ENCODE data around the gene IMMP2L. TPM values are rescaled to one million over a fixed set of nuclear protein-coding genes. Genes with fewer than 3 reads are reported as not detected.
A peak's percentile ranks its signal among the peaks of the same experiment; 100 is the strongest.

IMMP2L gene
- polyA plus RNA-seq, 1 donor = 21.0 TPM

DNA sequence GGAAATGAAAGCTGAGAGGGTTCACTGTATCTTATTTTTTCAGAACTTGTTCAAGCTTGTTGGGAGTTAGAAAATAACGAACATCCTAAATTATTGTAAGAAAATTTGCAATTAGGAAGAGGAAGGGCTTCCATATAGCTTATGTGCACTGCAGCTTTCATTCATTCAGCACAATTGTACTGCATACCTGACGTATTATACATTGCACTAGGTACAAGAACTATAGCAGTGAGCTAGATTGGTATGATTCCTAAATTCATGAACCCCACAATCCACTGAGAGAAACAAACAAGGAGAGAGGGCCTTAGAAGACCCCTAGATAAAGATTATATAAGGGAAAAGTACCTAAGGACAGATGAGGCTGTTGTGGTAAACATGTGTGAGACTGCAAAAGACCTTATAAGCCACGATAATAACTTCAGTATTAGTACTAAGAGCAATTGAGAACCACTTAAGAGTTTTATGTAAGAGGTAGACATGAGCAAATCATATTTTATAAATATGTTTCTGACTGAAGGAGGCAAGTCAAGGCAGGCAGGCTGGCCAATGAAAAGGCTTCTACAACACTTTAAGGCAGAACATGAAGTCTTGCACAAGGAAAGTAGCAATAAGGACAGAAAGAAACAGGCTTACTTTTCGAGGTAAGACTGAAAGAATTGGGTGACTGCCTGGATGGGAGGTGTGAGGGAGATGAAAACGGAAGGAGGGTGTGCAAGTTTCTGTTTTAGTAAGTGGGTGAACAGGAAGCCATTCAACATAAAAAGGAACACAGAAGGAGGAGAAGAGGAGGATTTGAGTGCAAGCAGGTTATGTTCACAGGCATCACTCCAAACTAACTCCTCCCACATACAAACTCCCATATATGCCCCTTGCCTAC, 549.3 kb downstream of the IMMP2L start:
- Histone ChIP-seq H3K27me3 (ENCODE audit: control insufficient read depth, insufficient read depth, low read length) (no peaks in the 10 kb centered on the region), H3K4me1 (ENCODE audit: control insufficient read depth, insufficient read depth, low read length) (peaks cover 4% of the 10 kb centered on the region), H3K27ac (ENCODE audit: low read length) (no peak overlapping the region), H3K9me3 (ENCODE audit: control insufficient read depth, low read depth, low read length) (no peaks in the 10 kb centered on the region), H3K36me3 (ENCODE audit: control insufficient read depth, insufficient read depth, low read length) (no peaks in the 10 kb centered on the region), H3K4me3 (ENCODE audit: low read length) (no peak overlapping the region)
- DNase-seq = no peak
- 76% methylated on average over 4 of the region's 5 CpGs for WGBS (ENCODE audit: insufficient coverage, low lambda C conversion rate)

DNA sequence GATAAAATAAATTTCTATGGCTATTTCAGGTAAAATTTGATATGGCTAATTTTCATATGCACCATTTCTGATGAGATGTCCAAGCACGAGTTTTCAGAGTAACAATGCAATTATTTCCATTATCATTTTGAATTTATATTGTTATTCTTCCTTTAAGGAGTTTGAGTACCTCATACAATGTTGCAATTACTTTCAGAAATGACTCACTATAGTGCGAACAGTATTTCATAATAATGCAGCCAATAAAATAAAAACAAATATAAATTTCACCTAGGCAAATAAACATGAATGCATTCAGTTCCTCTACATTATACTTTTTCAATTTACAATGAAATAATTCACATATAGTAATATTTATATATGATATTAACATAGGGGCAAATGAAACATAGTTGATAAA, 550.1 kb downstream of the IMMP2L start:
- H3K27ac ChIP-seq (ENCODE audit: low read length) = no peak overlapping the region
- 86% methylated on average over 1 of the region's 2 CpGs for WGBS (ENCODE audit: insufficient coverage, low lambda C conversion rate)
- no peaks in the 10 kb centered on the region for H3K27me3 ChIP-seq (ENCODE audit: control insufficient read depth, insufficient read depth, low read length)
- DNase-seq = no peak
- H3K9me3 ChIP-seq (ENCODE audit: control insufficient read depth, low read depth, low read length) = no peaks in the 10 kb centered on the region
- H3K36me3 ChIP-seq (ENCODE audit: control insufficient read depth, insufficient read depth, low read length) = no peaks in the 10 kb centered on the region
- H3K4me3 ChIP-seq (ENCODE audit: low read length) = no peak overlapping the region
- peaks cover 4% of the 10 kb centered on the region for H3K4me1 ChIP-seq (ENCODE audit: control insufficient read depth, insufficient read depth, low read length)

DNA sequence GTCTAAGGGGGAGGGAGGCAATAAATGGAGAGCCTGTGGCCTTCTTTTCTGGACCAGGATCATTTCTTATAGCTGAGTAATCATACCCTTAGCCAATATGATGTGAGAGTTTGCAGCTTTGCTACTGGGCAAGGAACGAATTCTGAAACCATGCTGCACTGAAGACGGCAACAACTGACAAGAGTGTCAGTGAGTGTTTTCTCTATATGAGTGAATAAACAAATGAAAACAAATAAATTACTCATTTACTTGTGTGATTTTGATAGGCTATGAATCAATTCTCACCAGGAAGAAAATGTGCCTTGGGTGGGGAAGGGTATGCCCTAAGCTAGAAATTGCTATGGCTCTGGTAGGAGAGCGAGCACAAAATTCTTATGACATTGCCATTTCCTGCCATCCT, 550.8 kb downstream of the IMMP2L start:
- Histone ChIP-seq H3K27me3 (ENCODE audit: control insufficient read depth, insufficient read depth, low read length) (no peaks in the 10 kb centered on the region), H3K4me3 (ENCODE audit: low read length) (no peak overlapping the region), H3K36me3 (ENCODE audit: control insufficient read depth, insufficient read depth, low read length) (no peaks in the 10 kb centered on the region), H3K9me3 (ENCODE audit: control insufficient read depth, low read depth, low read length) (no peaks in the 10 kb centered on the region), H3K27ac (ENCODE audit: low read length) (peak overlapping the region; percentile 29), H3K4me1 (ENCODE audit: control insufficient read depth, insufficient read depth, low read length) (peaks cover 4% of the 10 kb centered on the region)
- no CpG with 5 or more reads among the region's 3 CpGs for WGBS (ENCODE audit: insufficient coverage, low lambda C conversion rate)
- no peak for DNase-seq

DNA sequence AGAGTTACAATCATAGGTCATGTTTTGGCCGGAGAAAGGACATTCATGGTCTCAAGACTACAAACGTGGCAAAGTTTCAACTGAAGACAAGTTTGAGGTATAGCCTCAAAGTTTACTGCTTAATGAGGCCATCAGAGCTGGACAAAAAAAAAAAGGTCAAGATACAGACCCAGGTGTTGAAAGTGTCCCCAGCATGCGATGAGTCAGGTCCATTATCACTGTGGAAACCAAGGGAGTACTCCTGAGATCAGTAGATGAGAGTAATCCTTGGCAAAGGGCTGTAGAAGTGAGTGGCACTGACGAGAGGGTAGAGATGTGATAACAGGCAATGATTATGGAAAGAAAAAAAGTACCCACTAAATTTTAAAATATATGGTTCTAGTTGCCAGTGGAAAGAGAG, 551.5 kb downstream of the IMMP2L start:
- no peak overlapping the region for H3K4me3 ChIP-seq (ENCODE audit: low read length)
- no peaks in the 10 kb centered on the region for H3K27me3 ChIP-seq (ENCODE audit: control insufficient read depth, insufficient read depth, low read length)
- H3K4me1 ChIP-seq (ENCODE audit: control insufficient read depth, insufficient read depth, low read length) = peaks cover 4% of the 10 kb centered on the region
- DNase-seq = peak; percentile 56 to 65
- H3K36me3 ChIP-seq (ENCODE audit: control insufficient read depth, insufficient read depth, low read length) = no peaks in the 10 kb centered on the region
- WGBS (ENCODE audit: insufficient coverage, low lambda C conversion rate) = 43% methylated on average over 1 of the region's 4 CpGs
- H3K9me3 ChIP-seq (ENCODE audit: control insufficient read depth, low read depth, low read length) = no peaks in the 10 kb centered on the region
- peak overlapping the region; percentile 29 for H3K27ac ChIP-seq (ENCODE audit: low read length)

DNA sequence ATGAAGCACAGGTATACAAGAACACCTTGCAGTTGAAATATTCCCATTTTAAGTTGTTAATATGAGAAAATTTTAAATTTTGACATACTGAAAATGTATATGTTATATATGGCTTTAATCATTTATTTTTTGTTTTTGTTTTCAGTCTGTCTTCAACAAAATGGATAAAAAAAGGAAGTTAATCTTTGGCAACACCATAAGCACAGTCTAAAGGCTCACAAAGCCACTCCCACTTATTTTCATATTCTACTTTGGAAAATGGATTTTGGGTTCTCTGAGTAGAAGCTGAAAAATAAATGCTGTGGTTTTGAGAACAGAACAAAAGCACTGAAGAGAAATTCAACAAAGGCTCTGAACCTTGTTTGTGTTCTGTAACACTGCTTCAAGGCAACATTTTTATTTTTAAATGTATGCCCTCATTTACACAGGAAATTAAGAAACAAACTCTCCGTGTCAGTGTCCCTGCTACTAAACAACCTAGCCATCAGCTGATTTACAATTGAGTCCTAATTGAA, 552.7 kb downstream of the IMMP2L start:
- peaks cover 6% of the 10 kb centered on the region for H3K4me1 ChIP-seq (ENCODE audit: control insufficient read depth, insufficient read depth, low read length)
- 57% methylated on average over 1 of the region's 1 CpG for WGBS (ENCODE audit: insufficient coverage, low lambda C conversion rate)
- no peak overlapping the region for H3K4me3 ChIP-seq (ENCODE audit: low read length)
- no peaks in the 10 kb centered on the region for H3K36me3 ChIP-seq (ENCODE audit: control insufficient read depth, insufficient read depth, low read length)
- H3K9me3 ChIP-seq (ENCODE audit: control insufficient read depth, low read depth, low read length) = no peaks in the 10 kb centered on the region
- DNase-seq = no peak
- peak overlapping the region; percentile 29 for H3K27ac ChIP-seq (ENCODE audit: low read length)
- H3K27me3 ChIP-seq (ENCODE audit: control insufficient read depth, insufficient read depth, low read length) = no peaks in the 10 kb centered on the region

DNA sequence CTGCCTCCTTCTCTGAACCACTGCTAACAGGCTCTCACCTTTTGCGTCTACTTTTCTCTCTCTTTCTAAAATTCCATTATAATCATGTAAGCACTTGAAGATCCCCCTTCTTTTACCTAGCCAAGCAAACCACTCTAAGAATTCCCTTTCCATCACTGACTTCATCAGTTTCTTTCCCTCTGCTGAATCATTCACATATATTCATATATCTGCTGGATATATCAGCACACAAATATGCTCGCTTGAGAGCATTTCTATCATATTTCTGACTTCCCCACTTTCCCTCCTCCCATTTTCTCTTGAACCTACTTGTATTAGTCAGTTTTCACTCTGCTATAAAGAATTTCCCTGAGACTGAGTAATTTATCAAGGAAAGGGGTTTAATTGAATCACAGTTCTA, 555.6 kb downstream of the IMMP2L start:
- Histone ChIP-seq H3K4me3 (ENCODE audit: low read length) (no peak overlapping the region), H3K4me1 (ENCODE audit: control insufficient read depth, insufficient read depth, low read length) (peaks cover 8% of the 10 kb centered on the region), H3K9me3 (ENCODE audit: control insufficient read depth, low read depth, low read length) (no peaks in the 10 kb centered on the region), H3K27ac (ENCODE audit: low read length) (no peak overlapping the region), H3K36me3 (ENCODE audit: control insufficient read depth, insufficient read depth, low read length) (no peaks in the 10 kb centered on the region), H3K27me3 (ENCODE audit: control insufficient read depth, insufficient read depth, low read length) (no peaks in the 10 kb centered on the region)
- WGBS (ENCODE audit: insufficient coverage, low lambda C conversion rate) = 84% methylated on average over 2 of the region's 2 CpGs
- no peak for DNase-seq

DNA sequence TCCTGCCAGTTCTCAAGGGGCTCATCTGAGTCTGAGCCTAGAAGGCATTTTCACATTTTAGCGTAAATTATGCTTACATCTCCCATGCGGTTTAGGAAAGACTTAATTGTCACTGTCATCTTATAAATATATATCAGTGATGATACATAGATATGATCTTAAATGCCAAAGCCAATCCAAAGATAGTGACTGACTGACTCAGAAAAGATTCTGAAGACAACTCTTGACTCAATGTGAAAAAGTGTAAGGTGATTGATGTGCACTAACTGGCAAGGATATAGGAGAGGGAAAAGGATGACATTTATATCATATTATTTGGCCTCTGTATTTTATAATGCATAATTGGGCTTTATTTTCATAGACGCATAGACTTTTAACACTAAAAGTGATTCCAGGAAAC, 556.3 kb downstream of the IMMP2L start:
- WGBS (ENCODE audit: insufficient coverage, low lambda C conversion rate) = 100% methylated on average over 1 of the region's 3 CpGs
- H3K4me3 ChIP-seq (ENCODE audit: low read length) = no peak overlapping the region
- DNase-seq = no peak

DNA sequence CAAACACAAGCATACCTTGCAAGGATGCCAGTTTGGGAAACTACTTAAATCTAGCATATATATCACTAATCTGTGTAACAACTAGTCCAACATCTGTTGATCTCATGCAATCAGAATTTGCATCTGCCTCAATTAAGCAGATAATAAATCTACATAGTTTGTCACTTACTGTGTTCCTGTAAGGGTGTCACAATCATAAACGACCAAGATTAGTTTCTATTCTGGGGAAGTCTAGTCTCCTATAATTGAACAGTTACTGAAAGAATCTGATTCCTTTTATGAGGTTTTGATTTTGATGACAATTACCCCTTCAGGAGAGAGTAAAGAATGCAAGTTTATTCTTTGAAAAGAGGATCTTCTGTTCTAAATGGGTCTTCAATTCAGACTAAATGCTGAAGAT, 556.8 kb downstream of the IMMP2L start:
- Histone ChIP-seq H3K36me3 (ENCODE audit: control insufficient read depth, insufficient read depth, low read length) (no peaks in the 10 kb centered on the region), H3K4me3 (ENCODE audit: low read length) (no peak overlapping the region), H3K27ac (ENCODE audit: low read length) (no peak overlapping the region), H3K4me1 (ENCODE audit: control insufficient read depth, insufficient read depth, low read length) (peaks cover 5% of the 10 kb centered on the region), H3K27me3 (ENCODE audit: control insufficient read depth, insufficient read depth, low read length) (no peaks in the 10 kb centered on the region), H3K9me3 (ENCODE audit: control insufficient read depth, low read depth, low read length) (no peaks in the 10 kb centered on the region)
- no CpG with 5 or more reads among the region's 1 CpG for WGBS (ENCODE audit: insufficient coverage, low lambda C conversion rate)
- no peak for DNase-seq

More for the DNA sequence above, 556.3 kb downstream of the IMMP2L start:
- no peak overlapping the region for H3K27ac ChIP-seq (ENCODE audit: low read length)
- H3K36me3 ChIP-seq (ENCODE audit: control insufficient read depth, insufficient read depth, low read length) = no peaks in the 10 kb centered on the region
- peaks cover 5% of the 10 kb centered on the region for H3K4me1 ChIP-seq (ENCODE audit: control insufficient read depth, insufficient read depth, low read length)
- H3K9me3 ChIP-seq (ENCODE audit: control insufficient read depth, low read depth, low read length) = no peaks in the 10 kb centered on the region
- H3K27me3 ChIP-seq (ENCODE audit: control insufficient read depth, insufficient read depth, low read length) = no peaks in the 10 kb centered on the region

DNA sequence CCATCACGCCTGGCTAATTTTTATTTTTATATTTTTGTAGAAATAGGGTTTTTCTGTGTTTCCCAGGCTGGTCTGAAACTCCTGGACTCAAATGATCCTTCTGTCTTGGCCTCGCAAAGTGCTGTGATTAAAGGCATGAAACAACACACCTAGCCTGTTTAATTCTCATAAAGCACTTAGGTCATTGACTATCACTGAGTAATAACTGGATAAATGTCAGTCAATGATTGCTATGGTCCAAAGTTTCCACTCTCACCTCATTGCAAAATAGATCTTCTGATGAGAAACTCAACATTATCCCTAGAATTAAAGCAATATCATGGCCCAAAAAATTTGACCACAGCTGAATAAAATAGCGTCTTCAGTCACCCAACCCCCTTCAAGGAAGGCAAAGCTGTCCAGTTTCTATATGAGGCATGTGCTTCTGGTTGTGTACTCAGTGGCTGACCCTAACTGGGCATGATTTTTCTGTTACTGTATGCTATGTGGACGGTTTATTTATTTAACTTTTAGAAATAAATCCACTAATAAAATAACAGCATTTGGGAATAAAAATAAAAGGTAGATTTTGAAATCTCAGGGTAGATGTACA, 557.9 kb downstream of the IMMP2L start:
- 92% methylated on average over 2 of the region's 4 CpGs for WGBS (ENCODE audit: insufficient coverage, low lambda C conversion rate)
- Histone ChIP-seq H3K4me3 (ENCODE audit: low read length) (no peak overlapping the region), H3K27me3 (ENCODE audit: control insufficient read depth, insufficient read depth, low read length) (no peaks in the 10 kb centered on the region), H3K9me3 (ENCODE audit: control insufficient read depth, low read depth, low read length) (no peaks in the 10 kb centered on the region), H3K27ac (ENCODE audit: low read length) (no peak overlapping the region), H3K4me1 (ENCODE audit: control insufficient read depth, insufficient read depth, low read length) (peaks cover 5% of the 10 kb centered on the region), H3K36me3 (ENCODE audit: control insufficient read depth, insufficient read depth, low read length) (no peaks in the 10 kb centered on the region)
- DNase-seq = peak; percentile 25 to 64

DNA sequence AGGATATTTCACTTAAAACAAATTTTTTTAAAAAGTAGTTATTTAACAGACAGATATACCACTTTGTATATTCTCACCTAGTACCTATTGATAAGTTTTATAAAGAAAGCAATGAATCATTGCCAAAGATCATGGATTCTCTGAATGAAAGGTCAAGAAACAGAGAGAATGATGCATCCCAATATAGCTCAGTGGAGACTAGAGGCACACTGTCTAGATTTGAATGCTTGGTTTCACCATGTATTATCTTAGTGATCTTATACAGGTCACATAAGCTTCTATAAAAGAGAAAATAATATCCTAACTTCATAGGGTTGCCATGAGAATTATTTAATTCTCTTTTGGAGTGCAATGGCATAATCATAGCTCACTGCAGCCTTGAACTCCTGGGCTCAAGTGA, 558.4 kb downstream of the IMMP2L start:
- H3K27me3 ChIP-seq (ENCODE audit: control insufficient read depth, insufficient read depth, low read length) = no peaks in the 10 kb centered on the region
- no peaks in the 10 kb centered on the region for H3K9me3 ChIP-seq (ENCODE audit: control insufficient read depth, low read depth, low read length)
- H3K27ac ChIP-seq (ENCODE audit: low read length) = no peak overlapping the region
- no peak for DNase-seq
- peaks cover 5% of the 10 kb centered on the region for H3K4me1 ChIP-seq (ENCODE audit: control insufficient read depth, insufficient read depth, low read length)
- no peaks in the 10 kb centered on the region for H3K36me3 ChIP-seq (ENCODE audit: control insufficient read depth, insufficient read depth, low read length)
- no peak overlapping the region for H3K4me3 ChIP-seq (ENCODE audit: low read length)
